ENCODE data around the gene HBZ.

DNA sequence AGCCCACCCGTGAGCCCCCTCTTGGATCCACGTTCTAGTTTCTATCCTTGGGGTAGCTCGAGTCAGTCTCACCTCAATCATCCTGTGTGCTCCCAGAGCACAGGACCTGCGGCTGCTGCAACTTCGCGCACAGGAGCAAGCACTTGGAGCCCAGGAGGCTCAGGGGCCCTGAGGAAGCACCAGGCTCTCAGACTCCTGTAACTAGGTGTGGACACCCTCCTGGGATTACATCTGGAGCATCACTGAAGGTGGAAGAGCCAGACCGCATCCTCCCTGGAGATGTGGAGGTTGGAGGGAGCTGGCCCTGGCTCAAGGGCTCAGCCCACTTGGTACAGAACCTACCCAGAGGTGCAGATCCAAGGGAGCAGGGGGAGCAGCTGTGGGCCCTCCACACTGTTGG, 30.6 kb downstream of the HBZ start:
- TF ChIP-seq, protein P1, sequence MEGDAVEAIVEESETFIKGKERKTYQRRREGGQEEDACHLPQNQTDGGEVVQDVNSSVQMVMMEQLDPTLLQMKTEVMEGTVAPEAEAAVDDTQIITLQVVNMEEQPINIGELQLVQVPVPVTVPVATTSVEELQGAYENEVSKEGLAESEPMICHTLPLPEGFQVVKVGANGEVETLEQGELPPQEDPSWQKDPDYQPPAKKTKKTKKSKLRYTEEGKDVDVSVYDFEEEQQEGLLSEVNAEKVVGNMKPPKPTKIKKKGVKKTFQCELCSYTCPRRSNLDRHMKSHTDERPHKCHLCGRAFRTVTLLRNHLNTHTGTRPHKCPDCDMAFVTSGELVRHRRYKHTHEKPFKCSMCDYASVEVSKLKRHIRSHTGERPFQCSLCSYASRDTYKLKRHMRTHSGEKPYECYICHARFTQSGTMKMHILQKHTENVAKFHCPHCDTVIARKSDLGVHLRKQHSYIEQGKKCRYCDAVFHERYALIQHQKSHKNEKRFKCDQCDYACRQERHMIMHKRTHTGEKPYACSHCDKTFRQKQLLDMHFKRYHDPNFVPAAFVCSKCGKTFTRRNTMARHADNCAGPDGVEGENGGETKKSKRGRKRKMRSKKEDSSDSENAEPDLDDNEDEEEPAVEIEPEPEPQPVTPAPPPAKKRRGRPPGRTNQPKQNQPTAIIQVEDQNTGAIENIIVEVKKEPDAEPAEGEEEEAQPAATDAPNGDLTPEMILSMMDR (IDR thresholded peaks at IDR 0.05): no peak
- TF ChIP-seq POLR2AphosphoS5 (IDR thresholded peaks at IDR 0.05; ENCODE audit: low read depth, low read length): no peak
- TF ChIP-seq SIN3A (IDR thresholded peaks at IDR 0.05; ENCODE audit: borderline replicate concordance, insufficient read depth, low read depth, low read length): no peak
- TF ChIP-seq, protein P2, sequence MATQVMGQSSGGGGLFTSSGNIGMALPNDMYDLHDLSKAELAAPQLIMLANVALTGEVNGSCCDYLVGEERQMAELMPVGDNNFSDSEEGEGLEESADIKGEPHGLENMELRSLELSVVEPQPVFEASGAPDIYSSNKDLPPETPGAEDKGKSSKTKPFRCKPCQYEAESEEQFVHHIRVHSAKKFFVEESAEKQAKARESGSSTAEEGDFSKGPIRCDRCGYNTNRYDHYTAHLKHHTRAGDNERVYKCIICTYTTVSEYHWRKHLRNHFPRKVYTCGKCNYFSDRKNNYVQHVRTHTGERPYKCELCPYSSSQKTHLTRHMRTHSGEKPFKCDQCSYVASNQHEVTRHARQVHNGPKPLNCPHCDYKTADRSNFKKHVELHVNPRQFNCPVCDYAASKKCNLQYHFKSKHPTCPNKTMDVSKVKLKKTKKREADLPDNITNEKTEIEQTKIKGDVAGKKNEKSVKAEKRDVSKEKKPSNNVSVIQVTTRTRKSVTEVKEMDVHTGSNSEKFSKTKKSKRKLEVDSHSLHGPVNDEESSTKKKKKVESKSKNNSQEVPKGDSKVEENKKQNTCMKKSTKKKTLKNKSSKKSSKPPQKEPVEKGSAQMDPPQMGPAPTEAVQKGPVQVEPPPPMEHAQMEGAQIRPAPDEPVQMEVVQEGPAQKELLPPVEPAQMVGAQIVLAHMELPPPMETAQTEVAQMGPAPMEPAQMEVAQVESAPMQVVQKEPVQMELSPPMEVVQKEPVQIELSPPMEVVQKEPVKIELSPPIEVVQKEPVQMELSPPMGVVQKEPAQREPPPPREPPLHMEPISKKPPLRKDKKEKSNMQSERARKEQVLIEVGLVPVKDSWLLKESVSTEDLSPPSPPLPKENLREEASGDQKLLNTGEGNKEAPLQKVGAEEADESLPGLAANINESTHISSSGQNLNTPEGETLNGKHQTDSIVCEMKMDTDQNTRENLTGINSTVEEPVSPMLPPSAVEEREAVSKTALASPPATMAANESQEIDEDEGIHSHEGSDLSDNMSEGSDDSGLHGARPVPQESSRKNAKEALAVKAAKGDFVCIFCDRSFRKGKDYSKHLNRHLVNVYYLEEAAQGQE (IDR thresholded peaks at IDR 0.05; ENCODE audit: insufficient read depth in 1 of 2, low read depth in 2 of 2, low read length in 1 of 2): no peak

Measured in Panc1 (cell line).